Vagina (tissue), 2 donors: ENCODE results near the gene CDH19.

Experiments used
- POLR2A ChIP-seq, 2 donors: fragments of 450-650 bp; IDR thresholded peaks; one replicate each; pipeline ENCODE4 v1.6.1; 2017; ENCODE audit warnings: antibody characterized with exemption in 2 of 2, mild to moderate bottlenecking in 2 of 2, moderate library complexity in 2 of 2
- POLR2AphosphoS5 ChIP-seq, 2 donors: sonication (generic); formaldehyde crosslinking; IDR thresholded peaks; one replicate each; pipeline ENCODE4 v1.9.0; 2017; ENCODE audit warnings: antibody characterized with exemption in 2 of 2, mild to moderate bottlenecking in 2 of 2, low read depth in 1 of 2; ENCODE audit not compliant: insufficient read depth in 1 of 2
- TF ChIP-seq, protein P1 (sequence below), 3 experiments: fragments of 450-650 bp in 2 of 3; fragments of 200-600 bp in 1 of 3; sonication (generic) in 1 of 3; IDR thresholded peaks; one replicate each; pipeline ENCODE4 v1.5.1; 2017 to 2019; ENCODE audit warnings: antibody characterized with exemption in 3 of 3, mild to moderate bottlenecking in 2 of 3, moderate library complexity in 2 of 3

DNA sequence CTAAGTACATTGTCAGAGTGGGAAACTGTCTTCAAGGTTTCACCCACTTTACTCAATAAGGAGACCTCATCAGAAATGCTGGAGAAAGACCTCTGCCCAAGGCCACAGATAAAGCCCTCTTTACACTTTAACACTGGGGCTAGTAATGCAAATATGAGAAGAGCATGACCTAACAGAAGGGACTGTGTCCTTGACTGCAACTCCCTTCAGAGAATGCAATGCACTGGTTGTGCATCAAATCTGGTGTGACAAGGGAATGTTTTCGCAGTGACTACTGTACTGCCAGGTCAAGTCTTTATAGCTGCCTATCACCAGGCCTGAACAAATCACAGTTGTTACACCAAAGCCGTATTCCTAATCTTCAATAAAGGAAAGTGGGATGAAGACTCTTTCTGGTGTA lies 28.6 kb downstream of the CDH19 start:
- TF ChIP-seq, protein P1, sequence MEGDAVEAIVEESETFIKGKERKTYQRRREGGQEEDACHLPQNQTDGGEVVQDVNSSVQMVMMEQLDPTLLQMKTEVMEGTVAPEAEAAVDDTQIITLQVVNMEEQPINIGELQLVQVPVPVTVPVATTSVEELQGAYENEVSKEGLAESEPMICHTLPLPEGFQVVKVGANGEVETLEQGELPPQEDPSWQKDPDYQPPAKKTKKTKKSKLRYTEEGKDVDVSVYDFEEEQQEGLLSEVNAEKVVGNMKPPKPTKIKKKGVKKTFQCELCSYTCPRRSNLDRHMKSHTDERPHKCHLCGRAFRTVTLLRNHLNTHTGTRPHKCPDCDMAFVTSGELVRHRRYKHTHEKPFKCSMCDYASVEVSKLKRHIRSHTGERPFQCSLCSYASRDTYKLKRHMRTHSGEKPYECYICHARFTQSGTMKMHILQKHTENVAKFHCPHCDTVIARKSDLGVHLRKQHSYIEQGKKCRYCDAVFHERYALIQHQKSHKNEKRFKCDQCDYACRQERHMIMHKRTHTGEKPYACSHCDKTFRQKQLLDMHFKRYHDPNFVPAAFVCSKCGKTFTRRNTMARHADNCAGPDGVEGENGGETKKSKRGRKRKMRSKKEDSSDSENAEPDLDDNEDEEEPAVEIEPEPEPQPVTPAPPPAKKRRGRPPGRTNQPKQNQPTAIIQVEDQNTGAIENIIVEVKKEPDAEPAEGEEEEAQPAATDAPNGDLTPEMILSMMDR (IDR thresholded peaks at IDR 0.05), result no peak
- no peak for TF ChIP-seq POLR2AphosphoS5 (IDR thresholded peaks at IDR 0.05; ENCODE audit: insufficient read depth in 1 of 2, low read depth in 1 of 2)
- TF ChIP-seq POLR2A (IDR thresholded peaks at IDR 0.05), result no peak
